Erythroblast (primary cell): ENCODE results near the gene PLCL1.

Experiments
- GATA1 ChIP-seq: IDR thresholded peaks from 2 replicates; pipeline ENCODE4 v1.6.1; 2011; ENCODE audit warnings: low read depth, mild to moderate bottlenecking, control low read depth, low read length, moderate library complexity
- POLR2A ChIP-seq: IDR thresholded peaks from 2 replicates; pipeline ENCODE4 v1.6.1; 2011; ENCODE audit warnings: mild to moderate bottlenecking, low read length

DNA sequence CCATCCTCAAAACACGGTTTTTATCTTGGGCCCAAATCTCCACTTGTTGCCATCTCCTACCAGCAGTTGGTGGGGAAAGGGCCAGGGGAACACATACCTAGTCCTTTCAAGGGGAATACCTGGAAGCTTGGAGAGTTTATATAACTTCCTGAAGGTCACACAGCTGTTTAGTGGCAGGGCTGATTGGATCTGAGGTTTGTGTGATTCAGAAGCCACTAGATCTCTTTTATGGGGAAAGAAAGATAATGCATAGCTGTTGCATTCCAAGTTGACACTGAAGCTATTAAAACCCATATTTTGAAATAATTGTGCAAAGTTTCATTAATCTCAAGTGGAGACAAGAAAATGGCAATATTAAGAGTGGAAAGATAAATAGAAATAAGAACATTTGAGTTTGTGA lies 134.2 kb downstream of the PLCL1 start:
- TF ChIP-seq POLR2A (no peak), GATA1 (no peak)
